ENCODE measurements around the gene CERS1.

- peak; percentile 52; the same call in 1 of the 2 replicates for TF ChIP-seq POLR2AphosphoS5 (IDR thresholded peaks at IDR 0.05; ENCODE audit: low read depth, low read length)
- no peak for TF ChIP-seq POLR2A (IDR thresholded peaks at IDR 0.05; ENCODE audit: low read depth, low read length)
- no peak for TF ChIP-seq TAF1 (IDR thresholded peaks at IDR 0.05; ENCODE audit: low read depth, low read length)
Observed at GRCh38 chr19:18898607-18899408, 2.9 kb upstream of the CERS1 start.
